Caki2 (cell line): ENCODE measurements around the gene RPAP3. TPM values are rescaled to one million over a fixed set of nuclear protein-coding genes. Genes with fewer than 3 reads are reported as not detected.
A peak's percentile ranks its signal among the peaks of the same experiment; 100 is the strongest.

Experiments
- DNase-seq: peaks from one replicate; pipeline ENCODE4 v3.0.0-alpha.2; 2015; ENCODE audit warnings: low read depth
- in situ Hi-C: cut with HindIII; loops from 2 replicates; pipeline ENCODE4 v1.10.0; 2016; ENCODE audit warnings: low sequenced_read_pairs, low pct_unique_long_range_greater_than_20kb, mixed read lengths
- total RNA-seq: library from RNA; depleted of rRNA; stranded (reverse); fragments of >200 nt; shearing (Covaris generic); gene quantifications from 2 replicates; pipeline ENCODE4 v1.2.3, GENCODE V29; 2014; ENCODE audit warnings: low replicate concordance

The RPAP3 gene
- total RNA-seq, 1 experiment from 2014 or later = 18.9 TPM

DNA sequence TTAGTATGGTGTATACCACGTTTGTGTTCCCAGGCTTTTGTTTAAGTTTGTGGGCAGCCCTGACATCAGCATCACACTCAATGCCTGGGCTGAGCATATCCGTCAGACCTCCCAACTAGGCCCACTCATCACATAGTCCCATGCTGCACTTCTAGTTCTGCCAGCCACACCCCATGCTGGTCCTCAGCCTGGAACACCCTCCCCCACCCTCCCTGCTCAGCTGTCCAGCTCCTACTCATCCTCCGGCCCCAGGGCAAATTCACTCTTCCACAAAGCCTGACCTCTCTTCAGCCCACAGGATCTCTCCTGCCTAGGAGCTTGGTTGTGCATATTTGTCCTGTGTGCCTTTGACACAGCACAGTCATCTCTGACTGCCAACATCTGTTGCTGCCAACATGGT lies 23.4 kb upstream of the RPAP3 start:
- no peak for DNase-seq

DNA sequence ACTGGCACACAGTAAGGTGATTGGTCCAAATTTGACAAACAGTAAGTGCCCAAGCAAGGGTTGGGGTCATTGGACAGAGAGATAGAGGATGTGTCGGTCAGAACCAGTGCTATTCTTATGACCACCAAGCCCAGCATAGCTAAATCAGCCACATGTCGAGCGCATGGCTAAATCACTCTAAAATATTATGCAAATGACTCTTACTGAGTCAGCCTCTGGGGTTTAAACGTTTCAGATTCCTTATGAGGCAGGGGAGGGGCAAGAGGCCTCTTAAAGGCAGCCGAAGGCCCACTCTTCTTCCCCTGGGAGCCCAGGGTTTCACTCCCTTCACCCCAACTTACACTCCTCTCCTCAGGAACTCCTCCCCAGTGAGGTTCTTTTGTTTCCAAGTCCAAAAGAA lies 20.1 kb upstream of the RPAP3 start:
- no peak for DNase-seq

More for the DNA sequence above, 23.4 kb upstream of the RPAP3 start:
- in situ Hi-C loops = no loop called here

DNA sequence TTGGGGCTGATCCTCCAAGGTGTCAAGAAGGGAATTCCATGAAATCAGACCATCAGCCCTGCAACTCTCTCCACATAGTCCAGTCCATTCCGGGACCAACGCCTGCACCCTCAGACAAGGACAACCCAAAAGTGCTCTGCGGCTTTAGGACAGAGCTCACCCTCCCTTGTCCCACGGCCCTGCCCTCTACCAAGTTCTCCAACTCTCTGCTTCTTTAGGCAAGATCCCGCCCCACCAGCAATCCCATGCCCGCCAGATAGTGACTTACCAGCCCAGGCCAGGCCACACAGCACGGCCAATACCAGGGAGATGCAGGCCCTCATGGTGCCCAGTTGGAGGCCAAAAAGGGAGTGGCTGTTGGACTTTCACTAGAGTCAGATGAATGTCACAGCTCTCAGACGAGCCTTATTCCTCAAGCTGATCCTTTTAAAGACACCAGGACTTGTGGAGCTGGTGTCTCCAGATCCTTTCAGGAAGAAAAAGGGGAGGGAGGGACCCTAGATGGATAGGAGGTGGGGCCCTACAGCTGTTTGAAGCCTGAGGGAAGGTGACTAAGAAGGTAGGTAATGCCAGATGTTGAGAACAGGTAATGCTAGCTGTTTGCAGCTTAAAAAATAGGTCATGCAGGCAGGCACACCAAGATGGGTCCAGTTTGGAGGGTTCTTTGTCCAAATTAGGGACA lies 19.4 kb upstream of the RPAP3 start, which contains the start of gene ENDOU:
Gene ENDOU (minus strand): TSS at position 400 of the 682 bp plus-strand sequence. CDS start 77 bp downstream, at position 323.
- no peak for DNase-seq
- in situ Hi-C loops = no loop called here

More for the DNA sequence above, 20.1 kb upstream of the RPAP3 start:
- in situ Hi-C loops = no loop called here

DNA sequence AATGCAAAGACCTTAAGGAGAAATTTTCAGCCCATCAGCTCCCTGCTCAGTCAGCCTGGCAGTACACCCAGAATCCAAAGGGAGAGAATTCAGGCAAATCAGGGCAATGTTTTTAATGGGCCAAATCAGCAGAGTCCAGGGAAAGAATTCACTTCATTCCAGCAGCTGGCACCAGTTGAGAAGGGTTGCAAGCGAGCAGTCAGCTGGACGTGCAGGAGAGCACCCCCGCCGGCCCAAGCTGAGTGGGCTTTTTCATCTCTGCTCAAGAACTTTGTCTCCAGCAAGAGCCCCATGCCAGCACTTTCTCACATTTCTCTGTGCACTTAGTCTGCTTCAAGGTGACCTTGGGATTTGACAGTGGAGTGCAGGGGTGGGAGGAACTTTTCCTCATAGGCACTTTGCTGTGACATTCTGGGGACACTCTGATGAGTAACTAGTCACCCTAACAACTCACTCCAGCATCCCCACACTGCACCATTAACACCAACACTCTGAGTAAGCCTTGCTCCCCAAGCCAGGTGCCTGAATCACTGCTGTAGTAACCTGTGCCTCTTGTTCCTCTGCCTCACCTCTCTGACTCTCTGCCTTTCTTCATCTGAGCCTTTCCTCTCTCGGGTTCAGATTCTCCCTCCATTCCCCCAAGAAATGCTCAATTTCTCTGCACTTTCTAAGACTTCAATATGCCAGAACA lies 17.3 kb upstream of the RPAP3 start:
- no peak for DNase-seq
- in situ Hi-C loops = no loop called here

DNA sequence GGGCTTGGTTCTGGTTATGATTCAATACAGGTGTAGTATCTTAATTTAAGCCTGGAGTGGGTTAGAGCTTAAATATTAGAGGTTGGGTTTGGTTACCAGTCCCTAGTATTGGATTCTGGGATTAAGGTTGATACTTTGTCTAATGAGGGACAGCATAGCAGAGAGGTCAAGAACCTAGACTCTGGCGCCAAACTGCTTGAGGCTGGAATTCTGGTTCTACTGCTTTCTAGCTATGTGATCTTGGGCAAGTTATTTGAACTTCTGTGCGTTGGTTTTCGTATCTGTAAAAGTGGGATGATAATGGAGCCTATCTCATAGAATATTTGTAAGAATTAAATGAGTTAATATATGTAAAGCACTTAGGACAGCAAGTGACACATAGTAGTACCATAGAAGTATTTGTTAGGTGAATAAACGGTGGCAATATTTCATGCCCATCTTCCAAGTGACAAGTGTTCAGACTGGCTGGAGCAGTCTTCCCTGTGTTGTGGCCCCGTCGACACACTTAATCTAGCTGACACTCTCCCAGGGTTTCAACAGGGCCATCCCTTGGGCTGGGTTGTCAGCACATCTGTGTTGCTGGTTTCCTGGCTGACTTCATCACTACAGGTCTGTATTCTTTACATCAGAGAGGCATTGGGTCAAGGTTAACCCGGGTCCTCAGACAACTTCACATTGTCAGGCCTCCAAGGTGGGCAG lies 16.5 kb upstream of the RPAP3 start:
- in situ Hi-C loops = no loop called here
- no peak for DNase-seq

DNA sequence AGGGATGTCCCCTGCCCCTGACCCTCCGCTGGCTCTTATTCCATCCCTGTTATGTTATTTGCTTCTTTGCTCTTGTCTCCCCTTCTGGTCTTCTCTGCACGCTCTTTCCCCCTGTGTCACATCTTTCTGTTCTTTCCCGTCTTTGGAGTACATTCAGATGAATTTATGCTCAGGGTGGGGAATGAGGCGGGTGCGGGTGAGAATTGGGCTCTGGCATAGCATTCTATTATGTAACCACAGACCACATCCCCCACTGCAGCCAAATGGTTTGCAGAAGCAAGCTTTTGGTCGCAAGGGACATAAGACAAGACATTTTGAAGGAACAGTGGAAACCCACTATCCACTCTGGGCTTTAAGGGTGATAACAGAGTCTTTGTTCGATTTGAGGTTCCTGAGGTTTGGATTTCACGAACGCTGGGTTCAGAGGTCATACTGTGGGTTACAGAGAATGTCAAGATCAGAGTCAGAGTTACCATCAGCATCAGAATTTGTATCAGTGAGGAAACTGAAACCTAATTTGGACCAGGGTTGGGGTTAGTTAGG lies 15.7 kb upstream of the RPAP3 start:
- DNase-seq = no peak
- in situ Hi-C loops = no loop called here

DNA sequence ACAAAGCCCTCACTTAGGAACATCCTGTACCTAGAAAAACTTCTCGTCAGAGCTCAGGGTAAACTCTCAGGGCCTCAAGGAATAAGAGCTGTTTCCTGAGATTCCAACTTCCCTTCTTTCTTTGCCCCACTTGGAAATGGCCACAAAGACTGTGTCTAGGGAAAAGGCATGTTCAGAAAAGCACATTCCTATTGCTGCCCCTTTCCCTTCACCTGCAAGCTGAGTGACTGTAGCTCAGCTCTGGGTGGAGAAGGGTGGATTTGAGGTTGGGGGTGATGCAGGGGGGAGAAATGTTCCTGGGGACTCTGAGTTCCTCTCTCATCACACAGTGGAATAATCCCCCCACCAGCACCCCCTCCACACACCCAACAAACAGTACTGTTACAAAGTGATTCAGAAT lies 12.7 kb upstream of the RPAP3 start:
- in situ Hi-C loops = no loop called here
- DNase-seq = no peak

DNA sequence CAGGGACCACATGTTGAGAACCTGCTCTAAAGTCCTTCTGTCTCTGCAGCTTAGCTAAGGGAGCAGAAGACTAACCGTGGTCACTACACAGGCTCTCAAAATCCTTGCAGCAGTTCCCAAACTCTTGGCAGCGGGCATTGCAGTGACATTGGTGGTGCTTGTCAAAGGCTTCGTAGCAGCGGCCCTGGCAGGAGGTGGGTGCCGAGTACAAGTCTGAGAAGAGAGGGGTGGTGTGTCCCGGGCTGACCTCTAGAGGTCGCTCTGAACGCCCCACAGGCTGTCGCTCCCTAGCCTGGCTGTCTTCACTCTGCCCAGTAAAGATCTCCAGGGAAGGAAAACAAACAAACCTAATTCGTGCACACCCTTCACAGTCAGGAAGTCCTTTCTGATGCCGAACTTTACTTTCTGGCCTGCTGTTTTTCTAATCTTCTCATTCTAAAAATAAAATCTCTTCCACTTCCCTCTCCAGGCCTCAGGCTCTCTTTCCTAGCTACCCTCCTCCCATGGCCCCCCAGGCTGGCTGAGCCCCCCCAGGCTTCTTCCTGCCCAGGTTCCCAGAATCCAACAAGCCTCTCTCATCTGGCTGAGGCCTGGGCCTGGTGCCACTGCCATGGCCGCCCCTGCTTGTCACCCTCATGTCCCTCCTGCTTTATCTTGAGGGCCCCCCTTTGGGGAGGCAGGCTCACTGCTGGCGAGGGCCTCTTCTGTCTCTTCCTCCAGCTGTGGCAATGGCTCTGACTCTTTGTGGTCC lies 11.8 kb upstream of the RPAP3 start:
- in situ Hi-C loops = no loop called here
- peak; percentile 37 for DNase-seq

DNA sequence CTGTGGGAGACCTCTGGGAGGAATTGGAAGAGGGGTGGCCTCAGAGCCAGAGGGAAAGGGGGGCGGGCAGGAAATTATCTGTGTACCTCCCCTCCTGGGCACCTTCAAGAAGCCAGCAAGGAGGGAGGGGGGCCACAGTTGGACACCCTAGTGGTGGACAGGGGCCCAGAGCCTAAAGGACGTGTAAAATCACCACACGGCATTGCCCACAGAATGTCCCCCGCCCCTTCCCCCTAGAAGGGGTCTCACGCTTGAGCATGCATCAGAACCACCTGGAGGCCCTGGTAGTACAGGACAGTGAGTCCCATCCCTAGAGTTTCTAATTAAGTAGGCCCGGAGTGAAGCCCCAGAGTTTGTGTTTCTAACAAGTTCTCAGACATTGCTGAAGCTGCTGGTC lies 11.2 kb upstream of the RPAP3 start:
- in situ Hi-C loops = no loop called here
- DNase-seq = no peak

DNA sequence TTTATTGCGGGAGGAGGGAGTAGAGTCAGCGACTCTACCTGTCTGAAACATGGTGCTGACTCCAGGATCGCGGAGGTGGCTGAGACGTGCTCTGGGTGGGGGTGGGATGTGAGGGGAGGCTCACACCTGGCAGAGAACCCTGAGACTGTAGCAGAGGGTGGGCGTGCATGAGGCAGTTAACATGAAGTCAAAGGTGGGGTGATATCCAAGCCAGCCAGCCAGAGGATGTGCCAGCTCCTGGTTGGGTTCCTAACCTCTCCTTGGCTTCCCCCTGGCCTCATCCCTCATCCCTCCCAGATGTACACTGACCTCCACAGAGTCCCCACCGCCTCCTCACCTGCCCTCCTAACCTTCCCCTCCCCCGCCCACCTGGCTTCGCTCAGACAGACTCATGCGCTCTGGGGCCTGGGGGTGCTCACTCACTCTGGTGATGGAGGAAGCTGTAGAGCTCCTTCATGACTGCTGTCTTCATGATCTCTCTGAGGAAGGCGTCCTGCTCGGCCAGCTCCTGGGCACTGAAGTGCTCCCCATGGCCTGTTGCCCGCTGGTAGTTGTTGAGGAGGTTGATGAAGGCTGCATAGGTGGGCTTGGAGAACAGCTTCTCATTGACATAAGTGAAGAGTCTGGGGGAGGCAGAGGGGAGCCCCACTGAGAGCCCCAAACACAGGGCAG lies 10.2 kb upstream of the RPAP3 start:
- DNase-seq = no peak
- in situ Hi-C loops = no loop called here

DNA sequence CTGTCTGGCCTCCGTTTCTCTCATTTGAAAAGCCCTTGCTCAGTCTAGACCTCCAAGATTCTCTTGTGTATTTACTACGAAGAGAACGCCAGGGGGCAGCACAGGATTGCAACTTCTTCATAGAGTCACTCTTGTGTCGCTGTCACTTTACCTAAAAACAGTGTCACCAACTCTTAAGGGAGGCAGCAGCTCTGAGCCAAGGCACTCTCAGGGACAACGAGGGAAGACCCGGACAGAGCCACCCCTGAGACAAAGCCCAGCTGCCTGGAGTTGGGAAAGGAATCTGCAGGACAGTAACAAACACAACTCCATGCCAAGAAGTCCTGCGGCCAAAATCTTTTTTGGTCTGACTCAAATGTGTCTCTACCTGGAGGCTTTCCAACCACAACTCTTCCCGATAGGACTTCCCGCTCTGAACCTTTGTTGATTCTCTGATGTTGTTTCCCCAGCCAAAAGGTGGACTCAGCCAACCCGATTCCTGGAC lies 9.6 kb upstream of the RPAP3 start:
- peak; percentile 58 for DNase-seq
- in situ Hi-C loops = no loop called here

DNA sequence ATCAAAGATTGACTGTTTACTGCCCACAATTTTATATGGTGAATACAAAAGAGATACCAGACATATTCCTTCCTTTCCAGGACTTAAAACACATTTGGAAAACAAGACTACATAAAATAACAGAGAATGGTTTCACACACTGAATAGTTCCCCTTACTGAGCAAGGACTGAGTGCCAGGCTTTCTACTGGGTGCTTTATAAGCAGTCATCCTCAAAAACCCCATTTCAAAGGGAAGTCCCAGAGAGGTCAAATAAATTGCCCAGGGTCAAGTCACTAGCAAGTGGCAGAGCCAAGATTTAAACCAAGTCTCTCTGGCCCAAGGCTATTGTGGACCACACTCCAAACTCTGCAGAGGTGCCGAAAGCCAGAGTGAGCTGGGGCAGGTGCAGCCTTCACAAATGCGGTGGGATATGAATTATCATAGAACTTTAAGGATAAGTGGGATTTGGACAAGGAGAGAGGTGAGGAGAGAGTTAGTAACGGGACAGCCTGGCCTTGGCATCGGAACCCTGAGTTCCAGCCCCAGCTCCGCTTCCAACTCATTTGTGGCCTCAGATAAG lies 9.1 kb upstream of the RPAP3 start:
- no peak for DNase-seq
- in situ Hi-C loops = no loop called here

DNA sequence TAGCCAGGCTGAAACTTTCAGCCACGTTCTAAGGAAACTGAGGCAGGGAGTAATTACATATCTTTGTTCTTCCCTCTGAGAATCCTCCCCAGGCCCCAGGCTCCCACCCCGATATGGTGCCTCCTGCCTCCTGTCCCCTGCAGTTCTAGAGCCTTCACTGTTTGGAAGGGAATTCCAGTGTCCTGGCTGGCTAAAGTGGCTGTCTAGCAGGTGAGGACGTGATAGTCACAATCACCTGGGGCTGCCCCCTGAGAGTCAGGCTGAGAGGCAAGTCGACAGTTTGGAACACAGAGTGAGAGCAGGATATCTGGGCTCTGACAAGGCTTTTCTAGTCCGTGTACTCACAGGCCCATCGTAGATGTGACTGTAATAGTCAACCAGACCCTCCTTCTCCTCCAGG lies 6.3 kb upstream of the RPAP3 start:
- DNase-seq = no peak
- in situ Hi-C loops = no loop called here

DNA sequence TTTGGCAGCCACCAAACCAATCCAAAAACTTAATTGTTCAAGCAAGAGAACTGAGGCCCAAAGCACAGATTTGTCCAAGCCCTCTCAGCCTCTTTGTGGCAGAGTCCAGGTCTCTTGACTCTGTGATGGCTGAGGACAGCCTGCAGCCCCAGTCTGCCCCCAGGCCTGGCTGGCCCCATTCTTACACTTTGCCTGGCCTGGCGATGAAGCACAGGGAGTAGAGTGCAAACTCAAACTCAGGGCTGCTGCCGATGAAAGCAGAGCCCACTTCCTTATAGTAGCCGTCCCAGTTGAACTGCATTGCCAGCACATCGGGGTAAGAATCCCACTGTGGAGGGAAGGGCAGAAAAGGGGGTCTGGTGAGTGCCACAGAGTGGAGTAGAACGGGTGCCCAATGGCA lies 5.6 kb upstream of the RPAP3 start:
- DNase-seq = no peak
- in situ Hi-C loops = no loop called here

DNA sequence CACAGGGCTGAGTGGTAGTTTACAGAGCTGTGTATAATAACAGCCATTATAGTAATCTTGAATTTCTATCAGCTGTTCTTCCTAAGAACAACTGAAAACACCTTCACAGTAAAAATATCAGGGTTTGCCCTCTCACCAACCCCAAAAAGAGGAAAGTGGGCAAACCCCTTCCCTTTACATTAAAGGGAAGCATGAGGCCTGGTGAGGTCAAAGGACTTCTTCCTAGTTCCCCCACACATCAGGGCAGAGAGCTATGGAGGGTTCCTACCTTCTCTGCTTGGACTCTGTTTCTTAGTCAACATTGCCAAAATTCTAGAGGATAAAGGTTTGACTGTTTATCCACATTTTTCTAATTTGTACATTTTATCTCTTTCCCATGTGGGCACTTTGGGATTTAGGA lies 4.4 kb upstream of the RPAP3 start:
- in situ Hi-C loops = no loop called here
- DNase-seq = no peak

DNA sequence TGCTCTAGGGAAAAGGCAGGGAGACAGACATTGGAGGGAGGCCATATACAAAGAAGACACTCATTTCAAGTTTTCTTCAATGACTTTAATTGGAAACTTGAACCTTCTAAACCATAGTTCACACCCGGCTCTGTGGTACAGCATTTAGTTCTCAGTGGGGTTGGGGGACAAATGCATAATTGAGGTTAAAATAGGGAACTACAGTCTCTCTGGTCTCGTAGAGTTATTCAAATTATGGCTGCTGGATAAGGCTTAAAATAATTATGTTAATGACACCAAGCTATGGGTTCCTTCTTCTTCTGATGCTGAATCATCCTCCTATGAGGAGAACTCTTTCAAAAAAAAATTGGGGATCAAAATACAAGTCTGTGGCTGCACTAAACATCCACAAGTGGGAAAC lies 3.8 kb upstream of the RPAP3 start:
- DNase-seq = no peak
- in situ Hi-C loops = no loop called here

DNA sequence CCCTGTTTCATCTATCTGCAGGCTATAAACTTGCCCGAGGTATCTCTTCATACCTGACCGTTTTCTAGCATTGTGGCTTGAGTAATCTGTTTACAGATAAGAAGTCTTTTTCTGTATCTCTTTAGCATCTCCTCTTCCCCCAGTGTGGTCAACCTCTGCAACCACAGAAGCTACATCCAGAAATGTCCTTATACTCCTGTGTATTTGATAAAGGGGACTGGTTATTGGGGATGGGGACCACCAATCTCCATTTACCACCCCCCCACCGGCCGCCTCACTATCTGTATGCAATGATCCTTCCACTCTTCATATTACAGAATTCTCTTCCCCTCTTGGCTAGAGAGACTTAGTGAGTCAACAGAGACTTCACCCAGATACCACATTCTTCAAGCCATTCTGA lies 3.4 kb upstream of the RPAP3 start:
- no peak for DNase-seq
- in situ Hi-C loops = no loop called here
